Astrocyte of the cerebellum (primary cell): Measurements from ENCODE around the gene ANO10.

Source experiments
- DNase-seq: peaks from one replicate; pipeline ENCODE4 v3.0.0-alpha.2; 2011; ENCODE audit warnings: low read depth
- H3K4me3 ChIP-seq: 2 replicates; pipeline ENCODE4 v1.5.1; 2011; ENCODE audit warnings: mild to moderate bottlenecking, low read depth, low read length, moderate library complexity
- CTCF ChIP-seq: IDR thresholded peaks from 2 replicates; pipeline ENCODE4 v1.5.1; 2012; ENCODE audit warnings: low read length, low read depth, moderate library complexity, mild to moderate bottlenecking; ENCODE audit errors: missing control alignments
- in situ Hi-C: cut with HindIII; loops from 2 replicates; pipeline ENCODE4 v1.10.0; 2017; ENCODE audit warnings: low sequenced_read_pairs

The ANO10 gene

GRCh38 chr3:43372809-43373559, 248.8 kb downstream of the ANO10 start:
- DNase-seq: no peak
- TF ChIP-seq CTCF: no peak
- in situ Hi-C loops: no loop called here
- no peak overlapping the region for H3K4me3 ChIP-seq

DNA sequence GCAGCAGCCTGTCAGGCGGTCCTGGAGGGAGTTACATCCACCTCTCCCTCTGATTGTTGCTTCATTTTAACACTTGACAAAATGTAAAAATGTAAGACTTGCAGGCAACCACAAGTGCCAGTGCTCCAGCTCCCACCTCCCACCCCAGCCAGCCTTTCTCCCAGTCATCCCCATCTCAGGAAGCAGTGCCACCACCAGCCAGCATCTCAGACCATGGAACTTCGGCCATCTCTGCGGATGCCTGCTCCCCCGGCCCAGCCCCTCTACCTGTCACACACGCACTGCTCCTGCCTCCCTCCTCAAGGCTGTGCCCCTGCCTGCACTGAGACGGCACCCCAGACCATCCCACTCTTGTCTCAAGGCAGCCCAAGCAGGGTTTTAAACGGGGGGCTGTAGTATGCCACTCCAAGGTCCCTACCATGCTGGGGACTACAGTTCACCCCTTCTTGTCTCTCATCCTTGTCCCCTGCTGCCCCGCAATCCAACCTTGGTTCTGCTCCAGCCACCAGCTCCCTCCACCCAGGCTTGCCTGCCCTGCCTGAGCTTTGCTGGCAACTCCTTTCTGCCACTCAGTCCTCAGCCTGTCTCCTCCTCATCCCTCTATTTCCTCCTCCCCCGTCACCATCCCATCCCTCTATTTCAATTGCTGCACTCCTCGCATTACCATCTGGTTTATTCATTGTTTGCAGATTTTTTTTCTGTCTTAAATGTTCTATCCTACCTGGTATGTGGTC, 249.6 kb downstream of the ANO10 start:
- H3K4me3 ChIP-seq: no peak overlapping the region
- in situ Hi-C loops: no loop called here
- DNase-seq: no peak
- TF ChIP-seq CTCF: no peak

DNA sequence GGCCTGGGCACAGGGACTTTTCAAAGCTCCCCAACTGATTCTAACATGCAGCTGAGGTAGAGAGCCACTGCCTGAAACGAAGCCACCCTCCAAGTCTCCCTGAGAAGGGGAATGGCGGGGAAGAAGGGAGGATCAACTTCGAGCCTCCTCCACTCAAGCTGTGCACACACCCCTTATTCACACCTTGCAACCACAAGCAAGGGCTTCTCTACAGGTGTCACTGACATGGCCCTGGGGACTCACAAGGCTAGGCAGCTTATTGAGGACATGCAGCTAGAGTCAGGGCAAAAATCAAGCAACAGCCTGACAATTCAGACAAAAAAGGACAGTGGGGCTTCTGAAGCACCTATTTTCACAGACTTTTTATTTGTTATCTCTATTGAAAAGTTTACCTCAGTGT, 250.3 kb downstream of the ANO10 start:
- TF ChIP-seq CTCF: no peak
- in situ Hi-C loops: no loop called here
- no peak overlapping the region for H3K4me3 ChIP-seq
- DNase-seq: no peak

DNA sequence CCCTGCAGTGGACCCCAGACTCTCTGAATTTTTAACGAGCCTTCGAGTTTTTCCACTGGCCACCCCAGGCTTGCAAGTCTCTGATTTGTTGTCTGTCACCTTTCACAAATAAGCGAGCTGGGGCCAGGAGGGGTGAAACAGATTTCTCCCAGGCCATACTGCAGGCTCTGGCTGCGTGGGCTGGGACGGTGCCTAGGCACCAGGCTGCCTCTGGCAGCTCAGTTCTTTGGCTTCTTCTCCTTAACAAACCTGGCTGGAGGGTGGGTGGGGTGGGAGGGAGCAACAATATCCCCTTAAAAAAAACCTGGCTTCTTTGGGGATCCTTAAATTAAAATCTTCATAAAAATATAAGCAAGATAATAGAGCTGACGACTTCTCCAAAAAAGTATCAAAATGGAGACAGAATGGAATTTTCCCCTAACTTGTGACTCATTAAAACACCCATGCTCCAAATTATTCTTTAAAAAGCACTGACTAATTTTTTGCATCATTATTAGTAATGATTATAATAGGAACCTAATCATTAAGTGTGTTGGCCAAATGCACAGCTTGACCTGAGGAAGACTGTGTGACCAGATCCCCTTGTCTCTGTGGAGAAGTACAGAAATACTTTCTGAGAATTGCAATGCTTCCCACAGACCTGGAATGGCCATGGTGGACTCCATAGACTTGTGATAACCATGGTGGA, 251.4 kb downstream of the ANO10 start:
- no peak for TF ChIP-seq CTCF
- H3K4me3 ChIP-seq: no peak overlapping the region
- in situ Hi-C loops: no loop called here
- DNase-seq: no peak

DNA sequence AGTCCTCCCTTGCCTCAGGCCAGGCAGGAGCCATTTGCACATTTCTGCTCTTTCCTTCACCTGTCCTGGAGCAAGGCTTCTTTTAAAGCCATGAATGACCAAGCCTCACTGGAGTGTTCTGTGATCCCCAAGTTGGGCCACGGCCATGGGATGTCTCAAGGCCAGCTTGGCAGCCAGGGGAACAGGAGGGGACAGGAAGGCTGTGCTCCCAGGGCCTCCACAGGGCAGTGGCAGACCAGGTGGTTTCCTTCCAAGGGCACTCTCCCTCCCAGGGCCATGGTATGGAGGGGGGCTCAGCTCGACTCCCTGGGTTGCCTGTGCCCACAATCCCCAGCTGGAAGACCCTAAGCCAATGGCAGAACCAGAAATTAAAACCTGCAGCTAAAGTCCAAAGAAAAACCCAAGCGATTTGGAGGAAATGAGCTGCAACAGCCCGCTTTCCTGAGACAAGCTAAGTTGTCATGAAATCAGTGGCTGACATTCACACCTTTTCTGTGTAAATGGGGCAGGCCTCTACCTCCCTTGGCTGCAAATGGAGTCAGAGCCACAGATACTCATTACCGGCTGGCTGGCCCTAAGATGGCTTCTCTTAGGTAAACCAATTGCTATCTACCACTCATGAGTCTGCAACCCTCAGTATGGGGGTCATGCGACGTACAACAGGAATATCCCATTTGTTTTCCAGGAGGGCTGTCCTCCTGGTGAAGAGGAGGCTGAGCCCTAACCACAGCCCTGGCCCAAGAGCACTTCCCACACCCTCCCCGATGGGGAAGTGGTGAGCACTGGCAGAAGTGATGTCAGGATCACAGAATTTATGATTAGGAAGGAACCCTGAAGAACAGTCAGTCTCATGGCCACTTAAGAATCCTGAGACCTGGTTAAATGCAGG, 252.2 kb downstream of the ANO10 start:
- in situ Hi-C loops: no loop called here
- TF ChIP-seq CTCF: no peak
- DNase-seq: no peak
- no peak overlapping the region for H3K4me3 ChIP-seq

- TF ChIP-seq CTCF: no peak
- no peak for DNase-seq
Measured at GRCh38 chr3:43366885-43367284, 254.9 kb downstream of the ANO10 start.

More at GRCh38 chr3:43366885-43367284, 254.9 kb downstream of the ANO10 start:
- in situ Hi-C loops: no loop called here
- no peak overlapping the region for H3K4me3 ChIP-seq
